GM18502 (cell line): ENCODE results near the gene ERP29.
"Not testable (repeated sequence)": the region's sequence is repeated elsewhere in the genome, so short reads cannot be mapped to it uniquely, and the experiment has no call there.

Source experiments
- ATAC-seq: cut with Tn5 transposase; IDR thresholded peaks from one replicate; pipeline ENCODE4 v1.9.1; 2021; ENCODE audit warnings: mild to moderate bottlenecking; ENCODE audit not compliant: unreplicated experiment, poor library complexity

Gene ERP29

DNA sequence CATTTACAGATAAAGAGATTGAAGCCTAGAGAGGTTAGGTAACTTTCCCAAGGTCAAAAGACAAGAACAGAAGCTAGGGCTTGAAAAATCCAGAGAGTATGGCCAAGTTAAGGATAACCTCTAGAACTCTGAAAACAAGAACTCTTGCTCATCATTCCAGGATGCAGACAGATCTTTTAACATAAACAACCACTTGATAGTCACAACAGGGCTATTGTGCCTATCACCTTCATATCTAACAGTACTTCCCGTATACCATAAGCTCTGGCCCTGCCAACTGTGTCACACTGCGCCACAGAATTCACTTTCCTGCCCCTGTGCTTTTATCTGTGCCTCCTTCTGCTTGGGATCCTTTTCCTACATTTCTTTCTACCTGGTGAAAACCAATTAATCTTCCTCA, 18.2 kb downstream of the ERP29 start:
- ATAC-seq: no peak

DNA sequence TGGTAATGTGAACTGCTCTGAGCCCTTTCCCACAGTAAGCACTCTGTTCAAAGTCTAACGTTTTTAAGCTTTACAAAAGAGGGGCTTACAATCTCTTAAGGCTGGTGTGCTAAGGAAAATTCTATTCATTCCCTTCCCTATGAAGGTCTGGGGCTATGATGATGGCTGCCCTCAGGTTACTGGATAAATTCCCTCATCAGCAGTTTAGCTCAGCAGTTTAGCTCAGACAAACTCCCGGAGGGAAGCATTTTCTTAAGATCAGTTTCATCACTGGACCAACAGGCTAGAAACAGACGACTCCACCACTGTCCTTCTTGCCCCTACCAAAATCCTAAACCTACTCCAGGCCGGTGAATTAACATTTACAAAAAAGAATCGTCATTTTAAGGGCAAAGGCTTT, 19.1 kb downstream of the ERP29 start:
- no peak for ATAC-seq

DNA sequence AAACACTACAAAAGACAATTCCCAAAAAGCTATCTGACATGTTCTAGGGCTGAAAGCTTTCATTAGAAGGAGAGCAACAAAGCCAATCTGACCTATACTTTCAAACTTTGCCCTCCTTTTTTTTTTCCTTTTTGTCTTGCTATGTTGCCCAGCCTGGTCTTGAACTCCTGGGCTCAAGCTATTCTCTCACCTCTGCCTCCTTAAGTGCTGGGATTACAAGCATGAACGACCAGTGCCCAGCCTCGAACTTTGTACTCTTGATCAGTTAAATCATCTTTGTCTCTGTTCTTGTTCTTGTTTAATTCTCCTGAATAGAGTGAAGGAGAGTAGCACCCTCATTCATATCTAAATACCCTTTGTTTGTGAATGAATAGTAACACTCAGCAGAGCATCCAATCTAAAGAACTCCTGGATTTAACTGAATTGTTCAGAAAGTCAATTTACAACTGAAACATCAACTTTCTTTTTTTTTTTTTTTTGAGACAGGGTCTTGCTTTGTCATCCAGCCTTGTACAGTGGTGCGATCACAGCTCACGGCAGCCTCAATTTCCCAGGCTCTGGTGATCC, 22.1 kb downstream of the ERP29 start:
- ATAC-seq: no peak

DNA sequence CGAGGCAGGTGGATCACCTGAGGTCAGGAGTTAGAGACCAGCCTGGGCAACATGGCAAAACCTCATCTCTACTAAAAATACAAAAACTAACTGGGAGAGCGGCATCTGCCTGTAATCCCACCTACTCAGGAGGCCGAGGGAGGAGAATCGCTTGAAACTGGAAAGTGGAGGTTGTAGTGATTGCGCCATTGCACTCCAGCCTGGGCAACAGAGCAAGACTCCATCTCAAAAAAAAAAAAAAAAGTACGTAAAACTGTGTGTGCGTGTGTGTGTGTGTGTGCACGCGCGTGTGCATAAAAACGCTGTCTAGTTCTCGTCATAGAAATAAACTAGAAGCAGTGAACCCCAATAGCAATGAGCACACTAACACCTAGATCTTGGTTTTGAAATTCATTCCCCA, 23.4 kb downstream of the ERP29 start:
- not testable (repeated sequence) for ATAC-seq

DNA sequence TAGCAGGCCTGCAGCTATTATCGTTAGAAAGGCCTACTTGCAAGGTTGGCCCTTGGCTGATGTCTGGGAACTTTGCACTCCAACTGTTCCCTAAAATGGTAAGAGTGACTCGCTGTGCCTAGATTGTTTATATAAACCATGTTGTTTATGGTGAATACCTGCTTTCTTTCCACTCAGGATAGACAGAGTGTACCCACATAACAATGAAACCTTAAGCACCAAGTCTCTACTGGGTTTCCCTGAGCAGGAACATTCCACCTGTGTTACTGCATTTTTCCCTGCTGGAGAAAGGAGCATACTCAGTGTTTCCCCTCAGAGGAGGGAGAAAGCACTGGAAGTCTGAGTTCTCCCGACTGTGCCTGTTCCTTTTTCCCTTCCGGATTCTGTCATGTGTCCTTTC, 32.8 kb downstream of the ERP29 start:
- ATAC-seq: no peak

DNA sequence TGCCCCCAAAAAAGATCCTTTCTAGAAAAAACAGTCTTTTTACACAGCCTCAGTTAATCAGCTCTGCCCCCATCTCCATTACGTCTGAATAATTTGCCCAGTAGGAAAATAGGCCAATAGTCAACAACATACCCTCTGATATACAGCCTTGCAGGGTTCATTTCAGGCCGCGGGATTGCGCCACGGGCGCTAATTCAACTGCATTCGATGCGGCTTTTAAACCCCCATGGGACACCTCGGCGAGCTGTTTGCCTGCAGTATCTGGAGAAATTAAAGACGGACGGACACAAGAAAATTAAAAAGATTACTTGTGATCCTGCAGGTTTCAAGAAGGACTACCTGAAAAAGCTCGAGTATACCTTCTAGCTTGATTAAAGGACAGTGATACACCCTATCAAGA, 36.1 kb downstream of the ERP29 start:
- no peak for ATAC-seq

DNA sequence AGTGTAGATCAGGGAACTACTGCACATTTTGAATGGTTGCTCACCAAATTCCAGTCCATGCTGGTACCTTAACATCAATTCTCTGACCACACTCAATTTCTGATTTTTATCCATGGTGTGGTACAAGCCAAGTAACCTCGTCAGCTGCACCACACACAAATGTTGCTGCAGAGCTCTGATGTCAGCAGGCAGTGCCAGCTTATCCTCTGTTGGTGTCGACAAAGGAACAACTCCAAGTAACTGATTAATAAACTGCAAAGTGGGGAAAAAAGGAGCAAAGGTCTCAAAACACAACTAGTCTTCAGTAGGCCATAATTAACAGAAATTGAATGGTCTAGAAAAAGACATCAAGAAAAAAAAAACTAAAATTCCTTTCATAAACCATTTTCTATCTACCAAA, 47.9 kb downstream of the ERP29 start:
- no peak for ATAC-seq

DNA sequence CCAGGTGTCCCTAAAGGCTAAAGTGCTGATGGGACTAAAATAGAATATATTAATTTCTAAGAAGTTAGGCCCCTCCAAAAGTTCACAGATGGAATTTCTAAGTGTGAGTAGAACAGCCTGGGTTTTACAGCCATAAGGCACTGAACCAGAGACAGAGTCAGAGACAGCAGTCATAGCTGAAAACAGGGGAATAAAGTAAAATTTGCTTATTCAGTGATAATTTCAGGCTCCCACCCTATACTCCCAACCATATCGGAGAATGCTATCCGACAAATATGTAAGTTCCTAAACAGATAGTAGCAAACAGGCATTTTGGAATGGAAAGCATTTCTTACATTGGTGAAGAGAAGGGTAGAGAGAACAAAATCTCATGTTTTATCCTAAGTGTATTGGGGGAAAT, 50.0 kb downstream of the ERP29 start:
- no peak for ATAC-seq

DNA sequence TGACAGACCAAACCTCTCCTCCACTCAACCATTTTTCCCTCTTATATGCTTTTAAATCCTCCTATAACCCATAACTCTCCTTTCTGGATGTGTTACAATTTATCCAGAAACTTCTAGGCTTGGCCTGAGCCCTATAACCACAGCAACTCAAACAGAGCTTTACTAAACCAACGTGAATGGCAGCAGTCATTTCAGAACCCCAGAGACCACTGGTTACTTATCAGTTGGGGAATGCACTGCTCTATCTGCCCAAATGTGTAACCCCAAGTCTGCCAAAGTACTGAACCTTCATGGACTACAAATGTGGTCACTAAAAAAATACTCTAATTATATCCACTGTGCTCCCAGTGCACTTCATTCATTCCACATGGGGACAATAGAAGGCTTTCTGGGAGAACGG, 53.3 kb downstream of the ERP29 start:
- no peak for ATAC-seq
